Brain microvascular endothelial cell (primary cell): Measurements from ENCODE around the gene ANLN.
"Not testable (repeated sequence)": the region's sequence is repeated elsewhere in the genome, so short reads cannot be mapped to it uniquely, and the experiment has no call there.

Experiments
- DNase-seq: peaks from one replicate; pipeline ENCODE4 v3.0.0-alpha.2; 2020
- H3K27ac ChIP-seq: fragments of 250-450 bp; sonication (Bioruptor Pico); 2 replicates; pipeline ENCODE4 v1.5.1; 2020; ENCODE audit warnings: mild to moderate bottlenecking, moderate library complexity
- H3K27me3 ChIP-seq: fragments of 250-450 bp; sonication (Bioruptor Pico); replicated peaks from 2 replicates; pipeline ENCODE4 v1.5.1; 2020; ENCODE audit warnings: mild to moderate bottlenecking
- H3K36me3 ChIP-seq: fragments of 250-450 bp; sonication (Bioruptor Pico); replicated peaks from 2 replicates; pipeline ENCODE4 v1.5.1; 2020; ENCODE audit warnings: mild to moderate bottlenecking
- H3K4me3 ChIP-seq: 2 replicates; pipeline ENCODE4 v1.5.1; 2011; ENCODE audit warnings: low read depth, mild to moderate bottlenecking, control low read depth, low read length, moderate library complexity
- CTCF ChIP-seq: IDR thresholded peaks from 2 replicates; pipeline ENCODE4 v1.5.1; 2011; ENCODE audit warnings: low read depth, mild to moderate bottlenecking, moderate library complexity, low read length, control low read depth, inconsistent platforms; ENCODE audit errors: missing control alignments
- in situ Hi-C: cut with HindIII; loops from 2 replicates; pipeline ENCODE4 v1.10.0; 2017; ENCODE audit warnings: low sequenced_read_pairs, low pct_ligation_motif_present

Gene ANLN

GRCh38 chr7:36368496-36368895 is 21.2 kb upstream of the ANLN start:
- no peak for DNase-seq
- H3K27me3 ChIP-seq = no peaks in the 10 kb centered on the region
- no peak overlapping the region for H3K4me3 ChIP-seq
- H3K27ac ChIP-seq = no peak overlapping the region
- in situ Hi-C loops = no loop called here
- TF ChIP-seq CTCF = no peak
- H3K36me3 ChIP-seq = no peaks in the 10 kb centered on the region

DNA sequence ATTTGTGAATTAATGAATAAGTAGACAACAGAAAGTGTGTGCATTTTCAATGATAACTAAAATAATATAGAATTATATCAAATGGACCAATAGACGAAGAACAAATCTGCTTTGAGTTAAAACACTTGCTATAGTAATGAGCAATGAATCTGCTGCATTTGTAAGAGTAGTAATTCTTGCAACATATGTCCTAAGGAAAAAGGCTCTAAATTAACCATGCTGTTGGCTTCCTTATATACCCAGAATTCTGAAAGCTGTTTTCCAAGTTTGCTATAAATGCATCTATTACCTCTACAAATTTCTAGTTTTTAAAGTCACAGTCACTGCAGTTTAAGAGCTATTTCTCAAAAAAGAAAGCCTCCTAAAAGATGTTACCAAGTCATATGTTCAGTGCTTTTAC is 20.5 kb upstream of the ANLN start:
- Histone ChIP-seq H3K27me3 (no peaks in the 10 kb centered on the region), H3K36me3 (no peaks in the 10 kb centered on the region), H3K4me3 (no peak overlapping the region), H3K27ac (no peak overlapping the region)
- no peak for DNase-seq
- TF ChIP-seq CTCF = no peak
- in situ Hi-C loops = no loop called here

DNA sequence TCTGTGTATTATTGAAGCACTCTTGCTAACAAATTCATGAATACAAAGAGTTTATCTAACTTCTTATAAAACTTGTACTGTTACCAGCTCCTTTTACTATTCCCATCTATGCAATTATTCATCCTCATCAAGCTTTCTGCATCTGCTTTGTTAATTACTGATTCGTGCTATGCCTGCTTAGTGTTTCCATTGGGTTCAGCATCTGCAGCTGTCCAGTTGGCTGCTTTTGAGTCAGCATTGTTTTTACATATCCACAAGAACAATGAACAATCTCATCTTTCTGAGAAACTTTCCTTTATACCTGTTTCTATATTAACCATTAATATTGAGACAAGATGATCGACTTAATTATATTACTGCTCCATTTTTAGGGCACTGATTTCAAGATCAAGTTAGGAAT is 19.6 kb upstream of the ANLN start:
- Histone ChIP-seq H3K27ac (no peak overlapping the region), H3K4me3 (no peak overlapping the region), H3K36me3 (no peaks in the 10 kb centered on the region), H3K27me3 (no peaks in the 10 kb centered on the region)
- in situ Hi-C loops = no loop called here
- TF ChIP-seq CTCF = no peak
- DNase-seq = no peak

DNA sequence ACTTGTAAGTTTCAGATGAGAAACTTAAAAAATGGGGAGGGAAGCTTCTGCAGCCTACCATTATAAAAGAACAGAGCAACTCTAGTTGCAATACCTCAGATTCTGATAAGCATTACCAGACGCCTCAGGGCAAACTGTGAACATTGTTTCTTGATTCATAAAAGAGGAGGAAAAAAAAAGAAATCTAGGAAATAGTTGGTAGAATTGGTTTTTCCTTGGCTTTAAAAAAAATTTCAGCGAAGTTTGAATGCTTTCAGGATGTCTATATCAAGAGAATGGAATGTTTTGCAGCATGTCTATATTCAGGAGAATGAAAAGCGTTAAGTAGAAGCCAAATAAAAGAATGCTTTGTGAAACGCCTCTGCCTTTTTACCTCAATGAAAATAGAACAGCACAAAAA is 17.5 kb upstream of the ANLN start:
- in situ Hi-C loops = no loop called here
- Histone ChIP-seq H3K27ac (no peak overlapping the region), H3K36me3 (no peaks in the 10 kb centered on the region), H3K4me3 (no peak overlapping the region), H3K27me3 (no peaks in the 10 kb centered on the region)
- DNase-seq = no peak
- no peak for TF ChIP-seq CTCF

DNA sequence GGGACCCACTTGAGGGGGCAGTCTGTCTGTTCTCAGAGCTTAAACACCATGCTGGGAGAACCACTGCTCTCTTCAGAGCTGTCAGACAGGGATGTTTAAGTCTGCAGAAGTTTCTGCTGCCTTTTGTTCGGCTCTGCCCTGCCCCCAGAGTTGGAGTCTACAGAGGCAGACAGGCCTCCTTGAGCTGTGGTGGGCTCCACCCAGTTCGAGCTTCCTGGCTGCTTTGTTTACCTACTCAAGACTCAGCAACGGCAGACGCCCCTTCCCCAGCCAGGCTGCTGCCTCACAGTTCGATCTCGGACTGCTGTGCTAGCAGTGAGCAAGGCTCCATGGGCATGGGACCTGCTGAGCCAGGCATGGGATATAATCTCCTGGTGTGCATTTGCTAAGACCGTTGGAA is 11.1 kb upstream of the ANLN start:
- in situ Hi-C loops, H3K27ac ChIP-seq, H3K4me3 ChIP-seq, DNase-seq, H3K27me3 ChIP-seq, H3K36me3 ChIP-seq: not testable (repeated sequence)

DNA sequence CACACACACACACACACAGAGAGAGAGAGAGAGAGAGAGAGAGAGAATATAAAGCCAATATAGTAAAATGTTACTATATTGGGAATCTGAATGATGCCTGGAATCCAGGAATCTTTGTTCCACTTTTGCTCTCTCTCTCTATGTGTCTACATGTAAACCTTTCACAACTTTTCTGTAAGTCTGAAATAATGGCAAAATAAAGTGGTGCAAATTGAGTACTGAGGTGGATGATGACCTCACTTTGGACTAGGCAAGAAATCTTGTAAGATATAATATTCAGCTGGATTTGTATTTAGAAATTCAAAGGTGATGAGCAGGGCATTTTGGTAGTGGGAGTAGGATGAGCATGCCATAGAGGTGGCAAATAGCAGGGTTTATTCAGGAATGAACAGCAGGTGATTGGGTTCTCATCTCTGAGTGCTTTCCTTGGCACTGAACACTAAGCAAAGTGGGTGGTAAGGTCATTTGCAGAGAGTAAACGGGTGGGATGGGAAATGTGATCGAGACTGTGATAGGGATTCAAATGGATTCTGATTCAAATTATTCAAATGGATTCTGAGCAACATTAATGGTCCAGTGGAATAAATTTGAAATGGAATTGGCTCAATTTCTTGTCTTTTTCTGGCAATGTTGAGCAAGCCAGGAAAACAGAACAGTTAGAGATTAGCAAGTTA is 9.7 kb upstream of the ANLN start:
- DNase-seq = no peak
- no peak overlapping the region for H3K27ac ChIP-seq
- no peak for TF ChIP-seq CTCF
- in situ Hi-C loops = no loop called here
- no peaks in the 10 kb centered on the region for H3K36me3 ChIP-seq
- H3K27me3 ChIP-seq = no peaks in the 10 kb centered on the region
- no peak overlapping the region for H3K4me3 ChIP-seq
